T47D (cell line): ENCODE data around the gene HAO2.
A peak's percentile ranks its signal among the peaks of the same experiment; 100 is the strongest.
"Not testable (repeated sequence)": the region's sequence is repeated elsewhere in the genome, so short reads cannot be mapped to it uniquely, and the experiment has no call there.

Experiments used
- DNase-seq, 2 experiments: peaks; one replicate each; pipeline versions ENCODE4 v3.0.0 to v3.0.0-alpha.2; 2011 to 2012; ENCODE audit warnings: low read depth in 1 of 2, low spot score in 1 of 2
- JUND ChIP-seq: IDR thresholded peaks from 2 replicates; pipeline ENCODE4 v1.6.1; 2012; ENCODE audit warnings: low read depth
- in situ Hi-C: cut with HindIII; loops from 2 replicates; pipeline ENCODE4 v1.10.0; 2016; ENCODE audit warnings: low sequenced_read_pairs, low pct_unique_long_range_greater_than_20kb

Gene HAO2

GRCh38 chr1:119375366-119375765 lies 6.8 kb downstream of the HAO2 start:
- no peak for TF ChIP-seq JUND
- no peak for DNase-seq
- in situ Hi-C loops: no loop called here

- DNase-seq: no peak
- in situ Hi-C loops: no loop called here
- TF ChIP-seq JUND: no peak
These were observed 8.0 kb downstream of the HAO2 start for GRCh38 chr1:119376594-119376993.

- in situ Hi-C loops, DNase-seq: not testable (repeated sequence)
These were observed 9.0 kb downstream of the HAO2 start for GRCh38 chr1:119377594-119377993.

- TF ChIP-seq JUND: no peak
- DNase-seq: no peak
- in situ Hi-C loops: no loop called here
These were observed 10.5 kb downstream of the HAO2 start for GRCh38 chr1:119379117-119379516.

- in situ Hi-C loops: no loop called here
- no peak for DNase-seq
- no peak for TF ChIP-seq JUND
These were observed 11.7 kb downstream of the HAO2 start for GRCh38 chr1:119380304-119380703.

GRCh38 chr1:119380983-119381662 lies 12.5 kb downstream of the HAO2 start:
- in situ Hi-C loops: no loop called here
- DNase-seq: no peak
- no peak for TF ChIP-seq JUND

GRCh38 chr1:119384591-119384990 lies 16.0 kb downstream of the HAO2 start:
- TF ChIP-seq JUND: no peak
- DNase-seq: no peak
- in situ Hi-C loops: no loop called here

GRCh38 chr1:119385650-119386049 lies 17.1 kb downstream of the HAO2 start:
- TF ChIP-seq JUND: no peak
- in situ Hi-C loops: no loop called here
- no peak for DNase-seq

- no peak for DNase-seq
- no peak for TF ChIP-seq JUND
- in situ Hi-C loops: no loop called here
These were observed 19.3 kb downstream of the HAO2 start for GRCh38 chr1:119387858-119388257.

- DNase-seq: peak in 1 of 2 experiments; percentile 46
- in situ Hi-C loops: no loop called here
- no peak for TF ChIP-seq JUND
These were observed 19.9 kb downstream of the HAO2 start for GRCh38 chr1:119388450-119388849.

GRCh38 chr1:119390526-119390925 lies 21.9 kb downstream of the HAO2 start:
- no peak for DNase-seq
- in situ Hi-C loops: no loop called here
- no peak for TF ChIP-seq JUND

GRCh38 chr1:119391749-119392148 lies 23.2 kb downstream of the HAO2 start:
- TF ChIP-seq JUND: no peak
- DNase-seq: no peak
- in situ Hi-C loops: no loop called here

GRCh38 chr1:119394085-119394484 lies 25.5 kb downstream of the HAO2 start:
- DNase-seq: no peak
- no peak for TF ChIP-seq JUND
- in situ Hi-C loops: no loop called here

GRCh38 chr1:119396982-119397381 lies 28.4 kb downstream of the HAO2 start:
- no peak for DNase-seq
- in situ Hi-C loops: no loop called here
- TF ChIP-seq JUND: no peak
